ENCODE results near the gene MT2A. TPM values are rescaled to one million over a fixed set of nuclear protein-coding genes. Genes with fewer than 3 reads are reported as not detected.
A peak's percentile ranks its signal among the peaks of the same experiment; 100 is the strongest.

MT2A gene
- total and polyA plus RNA-seq, 9 donors: 9.9 to 31.5 (median 24.6) TPM

DNA sequence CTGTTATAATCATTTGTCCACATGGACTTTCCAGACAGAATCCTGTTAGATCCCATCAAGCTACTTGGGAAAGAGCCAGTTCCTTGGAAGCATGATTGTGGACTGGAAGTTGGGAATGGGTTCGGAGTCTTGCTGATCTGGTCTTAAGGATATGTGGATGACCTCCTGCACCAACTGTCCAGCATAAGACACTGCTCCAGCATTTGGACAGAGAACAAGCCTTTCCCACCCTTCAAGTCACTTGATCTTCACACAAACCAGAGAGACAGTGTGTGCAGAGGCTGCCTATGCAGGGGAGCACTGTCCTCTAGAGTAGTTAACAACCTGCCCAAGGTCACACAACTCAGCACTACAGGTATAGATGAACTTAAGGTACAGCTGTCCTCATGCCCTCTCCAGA lies 37.5 kb downstream of the MT2A start:
- H3K27ac ChIP-seq (ENCODE audit: low read length): no peak overlapping the region
- no peak overlapping the region for H3K4me3 ChIP-seq (ENCODE audit: low read length)
- no peak for DNase-seq
- H3K4me1 ChIP-seq (ENCODE audit: control insufficient read depth, insufficient read depth, low read length): peaks cover 9% of the 10 kb centered on the region
- no CpG with 5 or more reads among the region's 1 CpG for WGBS (ENCODE audit: insufficient coverage)
- no peaks in the 10 kb centered on the region for H3K9me3 ChIP-seq (replicated peaks; ENCODE audit: control insufficient read depth, low read depth, low read length)
- H3K27me3 ChIP-seq (ENCODE audit: control insufficient read depth, insufficient read depth, low read length): peaks cover 84% of the 10 kb centered on the region
- no peaks in the 10 kb centered on the region for H3K36me3 ChIP-seq (ENCODE audit: control insufficient read depth, insufficient read depth, low read length)

DNA sequence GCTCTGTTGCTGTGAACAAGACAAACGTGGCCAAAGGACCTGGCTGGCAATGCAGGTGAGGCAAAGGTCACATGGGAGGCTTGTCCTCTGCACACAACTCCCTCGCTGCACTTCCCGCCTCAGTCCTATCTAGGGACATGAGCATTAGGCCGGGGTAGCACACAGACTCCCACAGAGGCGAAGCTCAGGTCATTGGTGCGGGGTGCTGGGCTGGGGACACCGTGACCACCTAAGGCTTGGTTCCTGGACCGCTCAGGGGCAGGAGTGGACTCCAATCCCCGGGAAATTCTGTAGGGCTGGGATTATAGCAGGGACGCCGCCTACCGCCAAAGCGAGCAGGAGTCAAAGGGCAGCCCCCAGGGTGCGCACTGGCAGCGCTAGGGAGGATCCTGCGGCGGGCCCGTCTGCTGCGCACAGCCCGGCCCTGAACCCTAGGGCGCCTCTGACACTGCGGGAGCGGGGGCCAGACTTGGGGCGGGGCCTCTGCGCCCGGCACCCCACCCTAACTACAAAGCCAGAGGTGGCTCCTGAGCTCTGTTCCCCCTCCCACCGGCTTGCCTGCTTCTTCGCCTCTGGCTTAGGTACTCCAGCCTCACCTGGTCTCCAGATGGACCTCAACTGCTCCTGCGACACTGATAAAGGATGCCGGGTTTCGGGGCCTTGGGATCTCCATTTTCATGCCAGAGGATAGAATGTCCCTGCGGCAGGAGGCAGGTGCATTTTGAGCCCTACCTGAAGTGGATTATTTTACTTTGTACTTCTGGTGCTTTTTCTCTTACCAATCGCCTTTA lies 39.5 kb downstream of the MT2A start:
- H3K9me3 ChIP-seq (replicated peaks; ENCODE audit: control insufficient read depth, low read depth, low read length): no peaks in the 10 kb centered on the region
- no peak for DNase-seq
- H3K27me3 ChIP-seq (ENCODE audit: control insufficient read depth, insufficient read depth, low read length): peaks cover 82% of the 10 kb centered on the region
- H3K4me3 ChIP-seq (ENCODE audit: low read length): no peak overlapping the region
- H3K4me1 ChIP-seq (ENCODE audit: control insufficient read depth, insufficient read depth, low read length): peaks cover 9% of the 10 kb centered on the region
- WGBS (ENCODE audit: insufficient coverage): 10% methylated on average over 30 of the region's 33 CpGs
- H3K27ac ChIP-seq (ENCODE audit: low read length): no peak overlapping the region
- H3K36me3 ChIP-seq (ENCODE audit: control insufficient read depth, insufficient read depth, low read length): no peaks in the 10 kb centered on the region

DNA sequence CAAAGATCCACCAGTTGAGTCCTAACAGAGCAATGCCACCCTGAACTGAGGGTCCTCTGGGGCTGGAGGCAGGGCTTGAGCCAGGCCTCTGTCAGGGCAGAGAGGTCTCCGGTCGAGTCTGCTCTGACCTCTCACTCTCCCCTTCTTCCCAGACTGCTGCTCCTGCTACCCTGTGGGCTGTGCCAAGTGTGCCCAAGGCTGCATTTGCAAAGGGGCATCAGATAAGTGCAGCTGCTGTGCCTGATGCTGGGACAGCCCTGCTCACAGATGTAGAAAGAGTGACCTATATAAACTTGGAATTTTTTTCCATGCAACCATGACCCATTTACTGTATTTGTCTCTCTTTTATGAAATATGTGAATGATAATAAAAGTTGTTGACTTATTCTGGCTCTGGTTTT lies 40.9 kb downstream of the MT2A start:
- H3K9me3 ChIP-seq (replicated peaks; ENCODE audit: control insufficient read depth, low read depth, low read length): no peaks in the 10 kb centered on the region
- no peaks in the 10 kb centered on the region for H3K36me3 ChIP-seq (ENCODE audit: control insufficient read depth, insufficient read depth, low read length)
- H3K27ac ChIP-seq (ENCODE audit: low read length): no peak overlapping the region
- peaks cover 70% of the 10 kb centered on the region for H3K27me3 ChIP-seq (ENCODE audit: control insufficient read depth, insufficient read depth, low read length)
- WGBS (ENCODE audit: insufficient coverage): 83% methylated on average over 2 of the region's 2 CpGs
- DNase-seq: no peak
- H3K4me3 ChIP-seq (ENCODE audit: low read length): no peak overlapping the region
- no peaks in the 10 kb centered on the region for H3K4me1 ChIP-seq (ENCODE audit: control insufficient read depth, insufficient read depth, low read length)

DNA sequence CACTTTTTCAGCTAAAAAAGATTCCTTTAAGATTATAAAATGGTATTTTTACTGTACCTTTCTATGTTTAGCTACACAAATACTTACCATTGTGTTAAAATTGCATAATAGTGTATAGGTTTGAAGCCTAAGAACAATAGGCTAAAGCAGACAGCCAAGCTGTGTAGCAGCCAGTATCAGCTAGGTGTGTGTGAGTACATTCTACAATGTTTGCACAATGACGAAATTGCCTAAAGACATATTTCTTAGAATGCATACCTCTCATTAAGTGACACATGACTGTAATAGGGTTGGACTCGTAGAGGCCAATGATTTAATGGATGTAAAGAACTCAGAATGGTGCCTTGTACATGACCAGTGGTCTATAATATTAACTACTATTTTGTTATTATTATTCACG lies 41.4 kb downstream of the MT2A start:
- DNase-seq: no peak
- Histone ChIP-seq H3K4me3 (ENCODE audit: low read length) (no peak overlapping the region), H3K36me3 (ENCODE audit: control insufficient read depth, insufficient read depth, low read length) (no peaks in the 10 kb centered on the region), H3K4me1 (ENCODE audit: control insufficient read depth, insufficient read depth, low read length) (no peaks in the 10 kb centered on the region), H3K27me3 (ENCODE audit: control insufficient read depth, insufficient read depth, low read length) (peaks cover 66% of the 10 kb centered on the region), H3K27ac (ENCODE audit: low read length) (no peak overlapping the region), H3K9me3 (replicated peaks; ENCODE audit: control insufficient read depth, low read depth, low read length) (no peaks in the 10 kb centered on the region)
- WGBS (ENCODE audit: insufficient coverage): no CpG with 5 or more reads among the region's 3 CpGs

DNA sequence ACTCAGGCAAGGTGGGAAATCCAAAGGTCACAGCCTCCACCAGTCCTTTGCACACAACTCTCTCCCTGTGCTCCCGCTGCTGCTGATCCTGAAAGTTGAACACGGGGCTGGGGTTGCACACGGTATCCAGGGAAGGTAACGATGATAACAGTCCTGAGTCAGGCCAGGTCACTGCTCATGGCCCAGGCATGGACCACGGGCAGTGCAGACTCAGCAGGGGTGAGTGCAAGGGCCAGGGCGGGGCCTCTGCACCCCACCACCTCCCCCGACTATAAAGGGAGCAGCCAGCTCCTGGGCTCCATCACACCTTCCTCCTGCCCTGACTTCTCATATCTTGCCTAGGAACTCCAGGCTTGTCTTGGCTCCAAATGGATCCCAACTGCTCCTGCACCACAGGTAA lies 43.2 kb downstream of the MT2A start, which contains the start of gene MT1B:
Gene MT1B (plus strand): TSS at position 301 of the 400 bp plus-strand sequence. CDS start 68 bp downstream, at position 369.
- Histone ChIP-seq H3K4me1 (ENCODE audit: control insufficient read depth, insufficient read depth, low read length) (no peaks in the 10 kb centered on the region), H3K36me3 (ENCODE audit: control insufficient read depth, insufficient read depth, low read length) (no peaks in the 10 kb centered on the region), H3K27ac (ENCODE audit: low read length) (no peak within 1 kb of the TSS), H3K27me3 (ENCODE audit: control insufficient read depth, insufficient read depth, low read length) (peaks cover 56% of the 10 kb centered on the region), H3K4me3 (ENCODE audit: low read length) (no peak within 1 kb of the TSS), H3K9me3 (replicated peaks; ENCODE audit: control insufficient read depth, low read depth, low read length) (no peaks in the 10 kb centered on the region)
- WGBS (ENCODE audit: insufficient coverage): 46% methylated on average over 5 of the region's 7 CpGs
- no peak for DNase-seq

DNA sequence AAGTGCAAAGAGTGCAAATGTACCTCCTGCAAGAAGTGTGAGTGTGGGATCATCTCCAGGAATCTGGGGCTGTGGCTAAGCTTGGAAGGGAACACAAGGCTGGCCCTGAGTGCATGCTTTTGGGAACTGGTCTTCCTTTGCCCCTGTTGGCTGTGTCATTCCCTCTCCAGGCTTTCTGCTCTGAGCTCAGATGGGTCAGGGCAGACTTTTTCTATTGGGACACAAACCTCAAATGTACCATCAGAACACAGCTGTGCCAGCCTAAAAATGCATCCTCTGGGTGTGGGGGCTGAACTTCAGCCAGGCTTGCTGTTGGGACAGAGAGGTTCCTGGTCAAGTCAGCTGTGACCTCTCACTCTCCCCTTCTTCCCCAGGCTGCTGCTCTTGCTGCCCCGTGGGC lies 44.2 kb downstream of the MT2A start:
- Histone ChIP-seq H3K9me3 (replicated peaks; ENCODE audit: control insufficient read depth, low read depth, low read length) (no peaks in the 10 kb centered on the region), H3K4me1 (ENCODE audit: control insufficient read depth, insufficient read depth, low read length) (peaks cover 6% of the 10 kb centered on the region), H3K36me3 (ENCODE audit: control insufficient read depth, insufficient read depth, low read length) (no peaks in the 10 kb centered on the region), H3K4me3 (ENCODE audit: low read length) (no peak overlapping the region), H3K27me3 (ENCODE audit: control insufficient read depth, insufficient read depth, low read length) (peaks cover 56% of the 10 kb centered on the region), H3K27ac (ENCODE audit: low read length) (no peak overlapping the region)
- no peak for DNase-seq
- 89% methylated on average over 1 of the region's 1 CpG for WGBS (ENCODE audit: insufficient coverage)

DNA sequence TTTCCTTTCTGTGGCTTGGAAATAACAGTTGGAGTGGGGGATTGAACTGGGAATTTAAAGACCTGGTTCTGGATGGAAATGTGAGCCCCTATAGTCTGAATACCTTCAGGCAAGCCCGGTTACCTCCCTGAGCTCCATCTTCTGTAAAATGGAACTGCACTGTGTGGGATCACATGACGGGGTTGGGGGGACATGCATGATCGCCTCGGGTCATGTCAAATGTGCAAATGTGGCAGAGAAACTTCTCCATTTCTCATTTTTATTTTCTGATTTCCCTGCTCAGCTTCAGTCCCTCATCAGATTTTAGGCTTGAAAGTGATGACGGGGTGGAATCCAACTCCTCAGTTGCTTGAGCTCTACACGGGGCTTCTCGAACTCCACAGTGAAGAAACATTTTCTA lies 44.8 kb downstream of the MT2A start:
- no peak for DNase-seq
- 40% methylated on average over 1 of the region's 7 CpGs for WGBS (ENCODE audit: insufficient coverage)
- H3K4me1 ChIP-seq (ENCODE audit: control insufficient read depth, insufficient read depth, low read length): peaks cover 12% of the 10 kb centered on the region
- no peak overlapping the region for H3K4me3 ChIP-seq (ENCODE audit: low read length)
- peaks cover 56% of the 10 kb centered on the region for H3K27me3 ChIP-seq (ENCODE audit: control insufficient read depth, insufficient read depth, low read length)
- H3K9me3 ChIP-seq (replicated peaks; ENCODE audit: control insufficient read depth, low read depth, low read length): no peaks in the 10 kb centered on the region
- no peaks in the 10 kb centered on the region for H3K36me3 ChIP-seq (ENCODE audit: control insufficient read depth, insufficient read depth, low read length)
- H3K27ac ChIP-seq (ENCODE audit: low read length): no peak overlapping the region

DNA sequence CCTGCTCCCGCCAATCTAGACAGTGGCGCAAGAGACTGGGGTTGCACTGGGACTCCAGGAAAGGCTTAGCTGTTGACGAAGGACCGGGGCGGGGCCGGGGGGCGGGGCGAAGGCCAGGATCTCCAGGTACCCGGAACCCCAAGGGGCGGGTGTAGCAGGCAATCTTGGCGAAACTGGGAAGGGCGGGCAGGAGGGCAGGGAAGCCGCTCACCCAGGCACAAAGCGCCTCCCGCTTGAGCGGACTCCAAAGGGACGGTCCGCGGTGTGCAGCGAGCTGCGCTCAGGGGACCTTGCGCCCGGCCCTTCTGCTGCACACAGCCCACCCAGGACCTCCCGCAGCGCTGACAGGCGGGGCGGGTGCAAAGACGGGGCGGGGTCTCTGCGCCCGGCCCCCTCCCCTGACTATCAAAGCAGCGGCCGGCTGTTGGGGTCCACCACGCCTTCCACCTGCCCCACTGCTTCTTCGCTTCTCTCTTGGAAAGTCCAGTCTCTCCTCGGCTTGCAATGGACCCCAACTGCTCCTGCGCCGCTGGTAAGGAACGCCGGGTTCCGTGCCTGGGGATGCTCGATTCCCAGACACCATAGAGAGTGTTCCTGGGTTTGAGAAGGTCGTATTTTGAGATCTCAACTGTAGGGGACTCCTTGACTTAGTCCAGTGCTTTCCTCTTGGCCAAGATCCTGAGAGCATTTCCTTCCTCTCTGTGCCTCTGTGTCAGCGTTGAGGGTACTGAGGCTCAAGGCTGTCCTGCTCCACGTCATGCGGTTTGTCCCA lies 49.4 kb downstream of the MT2A start, which contains the start of gene MT1F:
Gene MT1F (plus strand): TSS at position 405 of the 772 bp plus-strand sequence. CDS start 100 bp downstream, at position 505.
- Histone ChIP-seq H3K27ac (ENCODE audit: low read length) (no peak within 1 kb of the TSS), H3K27me3 (ENCODE audit: control insufficient read depth, insufficient read depth, low read length) (peaks cover 64% of the 10 kb centered on the region), H3K9me3 (replicated peaks; ENCODE audit: control insufficient read depth, low read depth, low read length) (no peaks in the 10 kb centered on the region), H3K36me3 (ENCODE audit: control insufficient read depth, insufficient read depth, low read length) (no peaks in the 10 kb centered on the region), H3K4me1 (ENCODE audit: control insufficient read depth, insufficient read depth, low read length) (peaks cover 19% of the 10 kb centered on the region), H3K4me3 (ENCODE audit: low read length) (peak within 1 kb of the TSS; percentile 42)
- DNase-seq: peak; percentile 28
- under 1% methylated on average over 44 of the region's 46 CpGs for WGBS (ENCODE audit: insufficient coverage)

DNA sequence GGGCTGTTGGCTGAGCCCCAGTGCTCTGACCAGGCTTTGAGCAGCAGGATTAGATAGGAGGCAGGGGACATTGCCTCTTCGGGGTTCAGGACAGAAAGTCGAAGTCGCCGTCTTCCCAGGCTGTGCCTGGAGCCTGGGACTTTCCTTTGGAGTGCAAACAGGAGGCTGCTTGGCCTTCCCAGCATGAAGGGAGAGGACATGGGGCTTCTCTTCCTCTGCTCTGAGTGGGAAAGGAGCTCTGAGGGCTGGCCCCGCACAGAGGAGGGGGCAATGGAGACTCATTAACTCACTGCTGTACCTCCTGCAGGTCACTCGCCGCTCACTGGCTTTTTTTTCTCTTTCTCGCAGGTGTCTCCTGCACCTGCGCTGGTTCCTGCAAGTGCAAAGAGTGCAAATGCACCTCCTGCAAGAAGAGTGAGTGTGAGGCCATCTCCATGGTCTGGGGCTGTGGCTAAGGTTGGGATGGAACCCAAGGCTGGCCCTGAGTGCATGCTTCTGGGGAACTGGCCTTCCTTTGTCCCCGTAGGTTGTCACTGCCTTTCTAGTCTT lies 50.0 kb downstream of the MT2A start:
- Histone ChIP-seq H3K4me3 (ENCODE audit: low read length) (peak overlapping the region; percentile 42), H3K36me3 (ENCODE audit: control insufficient read depth, insufficient read depth, low read length) (no peaks in the 10 kb centered on the region), H3K9me3 (replicated peaks; ENCODE audit: control insufficient read depth, low read depth, low read length) (no peaks in the 10 kb centered on the region), H3K27me3 (ENCODE audit: control insufficient read depth, insufficient read depth, low read length) (peaks cover 69% of the 10 kb centered on the region), H3K27ac (ENCODE audit: low read length) (no peak overlapping the region), H3K4me1 (ENCODE audit: control insufficient read depth, insufficient read depth, low read length) (peaks cover 21% of the 10 kb centered on the region)
- no peak for DNase-seq
- 4% methylated on average over 7 of the region's 10 CpGs for WGBS (ENCODE audit: insufficient coverage)

Data from muscle of leg (tissue), 11 donors.